Esophagus muscularis mucosa (tissue), 4 donors: ENCODE data around the gene CTBP1. TPM values are rescaled to one million over a fixed set of nuclear protein-coding genes. Genes with fewer than 3 reads are reported as not detected.

Source experiments
- DNase-seq: peaks from one replicate; pipeline ENCODE4 v3.0.0-alpha.2; 2017; ENCODE audit errors: extremely low spot score
- H3K27ac ChIP-seq, 4 donors: fragments of 200-600 bp; sonication (generic); replicated peaks in 1 of 4; 1 replicate in 3 of 4; 2 replicates in 1 of 4; pipeline ENCODE4 v1.5.1; 2016 to 2019; ENCODE audit warnings: mild to moderate bottlenecking in 1 of 4
- H3K27me3 ChIP-seq, 4 donors: fragments of 200-600 bp; sonication (generic); one replicate each; pipeline versions ENCODE4 v1.5.1 to v1.6.0; 2016 to 2019
- H3K36me3 ChIP-seq, 4 donors: fragments of 200-600 bp; sonication (generic); one replicate each; pipeline ENCODE4 v1.5.1; 2016 to 2019
- H3K4me1 ChIP-seq, 4 donors: fragments of 200-600 bp; sonication (generic); one replicate each; pipeline ENCODE4 v1.5.1; 2016 to 2019
- H3K4me3 ChIP-seq, 4 donors: fragments of 200-600 bp; sonication (generic); 1 replicate in 2 of 4; 2 replicates in 2 of 4; pipeline ENCODE4 v1.5.1; 2016 to 2019; ENCODE audit warnings: mild to moderate bottlenecking in 4 of 4, moderate library complexity in 1 of 4
- H3K9me3 ChIP-seq, 4 donors: fragments of 200-600 bp; sonication (generic); 1 replicate in 3 of 4; 2 replicates in 1 of 4; pipeline ENCODE4 v1.5.1; 2016 to 2019
- CTCF ChIP-seq, 3 experiments: fragments of 200-600 bp in 2 of 3; fragments of 450-650 bp in 1 of 3; sonication (generic) in 2 of 3; IDR thresholded peaks; one replicate each; pipeline ENCODE4 v1.5.1; 2017 to 2019; ENCODE audit warnings: antibody characterized with exemption in 3 of 3, mild to moderate bottlenecking in 2 of 3, moderate library complexity in 1 of 3
- EP300 ChIP-seq: sonication (generic); formaldehyde crosslinking; IDR thresholded peaks from one replicate; pipeline ENCODE4 v1.6.1; 2017; ENCODE audit warnings: antibody characterized with exemption
- POLR2A ChIP-seq: fragments of 450-650 bp; IDR thresholded peaks from one replicate; pipeline ENCODE4 v1.6.1; 2017; ENCODE audit warnings: antibody characterized with exemption, moderate library complexity, mild to moderate bottlenecking, low read depth
- POLR2AphosphoS5 ChIP-seq, 2 donors: sonication (generic); formaldehyde crosslinking; IDR thresholded peaks; one replicate each; pipeline ENCODE4 v1.6.1; 2017; ENCODE audit warnings: antibody characterized with exemption in 2 of 2
- WGBS: methylation state at CpG from one replicate; pipeline ENCODE4 v1.1.5; 2018; 5-methylcytosine and 5-hydroxymethylcytosine counted together
- intact Hi-C: fragments of 100-400 bp; cut with DNase I; formaldehyde crosslinking; loops from one replicate; pipeline ENCODE4 v1.15.1; 2023
- total RNA-seq, 4 donors: library from RNA; depleted of rRNA; stranded (reverse); fragments of >200 nt; gene quantifications; one replicate each; pipeline versions ENCODE4 v1.1.0 to v1.2.1, GENCODE V29; 2016

The CTBP1 gene
- total RNA-seq, 4 donors from 2014 or later = 110 to 245 (median 172) TPM

DNA sequence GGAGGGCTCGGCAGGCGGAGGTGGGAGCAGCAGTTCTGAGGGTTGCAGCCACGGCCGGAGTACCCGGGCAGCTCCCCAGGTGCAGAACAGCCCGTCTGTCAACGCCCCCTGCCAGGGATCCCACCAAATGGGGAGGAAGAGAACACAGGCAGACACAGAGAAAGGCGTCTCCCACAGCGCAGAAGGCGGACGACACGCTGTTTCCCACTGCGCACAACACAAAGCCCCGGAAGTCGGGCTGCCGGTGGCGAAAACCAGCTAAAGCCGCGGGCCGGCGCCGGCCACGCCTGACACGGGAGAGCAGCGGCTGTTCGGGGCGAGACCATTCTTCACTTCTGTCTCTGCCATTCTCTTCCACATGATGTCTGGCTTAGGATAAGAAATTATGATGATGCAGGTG, 31.6 kb downstream of the CTBP1 start:
- Histone ChIP-seq H3K9me3 (no peaks in the 10 kb centered on the region), H3K4me1 (peaks cover 22 to 74% (median 60%) of the 10 kb centered on the region in 4 donors), H3K36me3 (peaks cover 17 to 90% (median 74%) of the 10 kb centered on the region in 4 donors), H3K27me3 (no peaks in the 10 kb centered on the region), H3K4me3 (no peak overlapping the region), H3K27ac (peak overlapping the region in 2 of 4 donors; percentile 27 to 44)
- intact Hi-C loops = no loop called here
- 92% methylated on average over 25 of the region's 27 CpGs for WGBS
- TF ChIP-seq POLR2AphosphoS5 (IDR thresholded peaks at IDR 0.05) (no peak), POLR2A (no peak), EP300 (no peak), CTCF (IDR thresholded peaks at IDR 0.05) (no peak)
- no peak for DNase-seq

- no peak for TF ChIP-seq POLR2AphosphoS5 (IDR thresholded peaks at IDR 0.05)
- TF ChIP-seq CTCF (IDR thresholded peaks at IDR 0.05) = no peak
- TF ChIP-seq POLR2A = no peak
- no peak for TF ChIP-seq EP300
- Histone ChIP-seq H3K36me3 (peaks cover 17 to 90% (median 74%) of the 10 kb centered on the region in 4 donors), H3K4me1 (peaks cover 26 to 79% (median 65%) of the 10 kb centered on the region in 4 donors), H3K9me3 (no peaks in the 10 kb centered on the region), H3K27ac (peak overlapping the region in 2 of 4 donors; percentile 27 to 44), H3K27me3 (no peaks in the 10 kb centered on the region), H3K4me3 (no peak overlapping the region)
- DNase-seq = no peak
- 68% methylated on average over 21 of the region's 21 CpGs for WGBS
- intact Hi-C loops = no loop called here
These were observed 32.0 kb downstream of the CTBP1 start for GRCh38 chr4:1216869-1217294.

GRCh38 chr4:1216076-1216614, 32.8 kb downstream of the CTBP1 start:
- TF ChIP-seq EP300 (no peak), POLR2A (no peak), POLR2AphosphoS5 (IDR thresholded peaks at IDR 0.05) (no peak), CTCF (IDR thresholded peaks at IDR 0.05) (no peak)
- peaks cover 31 to 87% (median 73%) of the 10 kb centered on the region in 4 donors for H3K4me1 ChIP-seq
- WGBS = 93% methylated on average over 24 of the region's 34 CpGs
- DNase-seq = no peak
- no peak overlapping the region for H3K4me3 ChIP-seq
- peaks cover 17 to 90% (median 70%) of the 10 kb centered on the region in 4 donors for H3K36me3 ChIP-seq
- no peaks in the 10 kb centered on the region for H3K9me3 ChIP-seq
- H3K27me3 ChIP-seq = no peaks in the 10 kb centered on the region
- no peak overlapping the region for H3K27ac ChIP-seq
- intact Hi-C loops = no loop called here

GRCh38 chr4:1215141-1216075, 33.5 kb downstream of the CTBP1 start:
- H3K9me3 ChIP-seq = no peaks in the 10 kb centered on the region
- DNase-seq = no peak
- peaks cover 39 to 94% (median 80%) of the 10 kb centered on the region in 4 donors for H3K4me1 ChIP-seq
- no peak overlapping the region for H3K4me3 ChIP-seq
- H3K27ac ChIP-seq = no peak overlapping the region
- peaks cover 17 to 90% (median 65%) of the 10 kb centered on the region in 4 donors for H3K36me3 ChIP-seq
- H3K27me3 ChIP-seq = no peaks in the 10 kb centered on the region
- 84% methylated on average over 27 of the region's 31 CpGs for WGBS
- TF ChIP-seq POLR2A (no peak), POLR2AphosphoS5 (IDR thresholded peaks at IDR 0.05) (no peak), EP300 (no peak), CTCF (IDR thresholded peaks at IDR 0.05) (no peak)
- intact Hi-C loops = no loop called here
